D341Med (cell line): ENCODE data around the gene INTS11.

ENCODE experiments used
- DNase-seq: peaks from one replicate; pipeline ENCODE4 v3.0.0; 2012; ENCODE audit warnings: low spot score

Gene INTS11

DNA sequence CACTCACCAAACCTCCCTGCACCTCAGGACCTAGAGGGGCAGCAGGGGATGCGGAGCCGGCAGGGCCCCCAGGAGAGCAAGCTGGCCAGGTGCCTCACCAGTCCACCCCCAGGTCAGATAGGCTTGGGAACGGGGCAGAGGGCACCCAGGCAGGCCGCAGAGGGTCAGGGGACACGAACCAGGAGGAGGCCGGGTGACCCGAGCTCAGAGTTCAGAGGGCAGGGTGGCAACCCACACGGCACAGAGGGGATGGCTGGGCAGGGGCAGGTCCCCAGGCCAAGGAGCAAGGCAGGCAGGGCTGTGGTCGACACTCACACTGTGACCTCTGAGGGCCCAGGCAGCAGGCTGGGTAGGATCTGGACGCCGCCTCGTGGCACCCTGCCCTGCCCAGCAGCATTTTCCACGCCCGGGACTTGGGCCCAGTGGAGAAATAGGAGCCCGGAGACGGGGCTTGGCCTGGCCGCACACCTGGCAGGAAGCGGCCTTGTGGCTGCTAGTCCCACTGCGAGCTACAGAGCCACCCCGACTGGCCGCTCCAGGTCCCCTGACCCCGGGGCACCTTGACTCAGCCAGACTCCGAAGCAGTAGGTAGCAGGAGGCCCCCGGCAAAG is 19.5 kb upstream of the INTS11 start:
- DNase-seq, result no peak

DNA sequence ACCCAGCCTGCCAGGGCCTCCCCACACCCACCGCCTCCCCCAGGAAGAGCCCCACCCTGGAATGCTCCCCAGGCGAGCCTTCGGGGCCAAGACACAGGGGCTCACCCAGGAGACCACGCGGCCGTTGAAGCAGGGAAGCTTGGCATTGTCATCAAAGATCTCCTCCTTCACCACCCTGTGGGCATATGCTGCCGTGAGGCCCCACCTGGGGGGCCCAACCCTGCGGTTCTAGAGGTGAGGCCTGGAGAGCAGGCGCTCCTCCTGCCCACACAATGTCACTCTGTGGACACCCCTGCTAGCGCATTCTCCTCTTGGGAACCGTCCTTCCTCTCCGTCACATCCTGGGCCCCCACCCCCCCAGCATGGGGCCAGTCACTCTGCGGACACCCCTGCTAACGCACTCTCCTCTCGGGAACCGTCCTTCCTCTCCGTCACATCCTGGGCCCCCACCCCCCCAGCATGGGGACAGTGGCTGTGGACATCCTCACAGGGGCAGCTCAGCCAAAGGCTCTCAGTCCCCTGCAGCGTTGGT is 18.2 kb upstream of the INTS11 start:
- no peak for DNase-seq

DNA sequence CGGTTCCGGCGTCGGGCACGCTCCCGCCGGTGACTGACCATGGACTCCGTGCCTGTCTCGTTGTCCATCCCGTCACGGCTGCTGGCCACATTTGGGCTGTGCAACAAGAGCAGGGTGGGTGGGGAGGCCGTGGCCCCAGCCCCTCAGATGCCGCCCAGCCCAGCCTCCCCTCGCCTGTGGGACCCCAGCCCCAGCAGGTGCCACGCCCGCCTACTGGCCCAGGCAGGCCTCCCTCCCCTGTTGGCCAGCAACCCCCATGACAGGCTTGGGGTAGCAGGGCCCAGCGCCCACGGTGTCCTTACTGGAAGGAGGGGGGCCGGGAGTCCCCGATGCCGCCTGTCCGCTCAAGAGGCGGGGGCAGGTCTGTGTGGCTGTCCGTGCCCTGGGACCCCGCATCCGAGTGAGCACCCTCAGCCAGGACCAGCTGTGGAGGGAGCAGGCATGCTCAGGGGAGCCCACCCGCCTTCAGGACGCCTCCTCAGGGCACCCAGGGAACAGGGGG is 17.7 kb upstream of the INTS11 start:
- DNase-seq, result no peak

DNA sequence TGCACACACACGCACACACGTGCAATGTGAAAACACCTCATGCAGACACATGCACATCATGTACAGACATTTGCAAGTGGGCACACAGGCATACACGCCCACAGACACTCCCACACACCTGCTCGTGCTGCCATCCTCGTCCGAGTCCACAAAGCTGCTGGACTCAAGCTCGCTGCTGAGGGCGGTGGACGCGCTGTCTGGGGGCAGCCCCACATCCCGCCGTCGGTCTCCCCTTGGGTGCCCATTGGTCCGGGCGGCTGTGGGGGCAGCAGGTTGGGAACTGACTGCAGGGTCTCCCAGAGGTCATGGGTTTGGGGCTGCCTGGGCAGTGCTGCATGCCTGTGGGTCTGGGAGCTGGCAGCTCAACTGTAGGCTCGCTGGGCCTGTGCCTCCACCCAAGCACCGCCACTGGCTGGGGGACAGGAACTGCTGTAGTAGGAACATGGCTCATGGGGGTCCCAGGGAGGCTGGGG is 17.1 kb upstream of the INTS11 start:
- no peak for DNase-seq

DNA sequence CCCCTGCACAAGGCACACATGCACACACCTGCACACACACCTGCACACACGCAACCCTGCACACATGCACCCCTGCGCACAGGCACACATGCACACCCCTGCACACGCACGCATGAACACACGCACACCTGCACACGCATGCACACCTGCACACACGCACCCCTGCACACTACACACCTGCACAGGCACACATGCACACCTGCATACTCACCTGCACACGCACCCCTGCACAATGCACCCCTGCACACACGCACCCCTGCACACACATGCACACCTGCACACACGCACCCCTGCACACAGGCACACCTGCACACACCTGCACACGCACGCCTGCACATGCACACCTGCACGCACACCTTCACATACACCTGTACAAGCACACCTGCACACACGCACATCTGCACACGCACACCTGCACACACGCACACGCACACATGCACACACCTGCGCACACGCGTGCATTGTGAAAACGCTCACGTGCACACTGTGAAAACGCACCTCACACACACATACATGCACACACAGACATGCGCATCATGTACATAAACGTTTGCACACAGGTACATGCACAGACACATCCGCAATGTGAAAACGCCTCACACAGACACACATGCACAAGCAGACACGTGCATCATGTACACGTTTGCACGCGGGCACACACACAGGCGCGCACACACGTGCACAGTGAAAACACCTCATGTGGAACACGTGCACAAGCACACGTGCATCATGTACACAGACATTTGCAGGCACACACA is 16.5 kb upstream of the INTS11 start:
- DNase-seq, result no peak

DNA sequence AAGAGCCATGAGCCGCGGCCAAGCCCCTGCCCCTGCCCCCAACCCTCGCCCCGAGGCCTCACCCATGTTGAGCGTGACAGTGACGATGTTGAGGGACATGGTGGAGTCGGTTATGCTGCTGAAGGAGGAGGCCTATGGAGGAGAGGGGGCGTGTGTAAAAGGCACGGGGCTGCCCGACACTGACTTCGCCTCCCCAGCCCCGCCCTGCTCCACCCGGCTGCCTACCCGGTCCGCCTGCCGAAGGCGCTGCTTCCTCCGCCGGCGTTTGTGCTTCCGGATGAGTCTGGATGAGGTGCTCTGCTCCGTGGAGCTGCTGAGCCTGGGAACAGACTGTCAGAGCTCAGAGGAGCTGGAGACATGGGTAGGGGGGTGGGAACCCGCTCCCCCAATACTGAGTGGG is 15.7 kb upstream of the INTS11 start:
- no peak for DNase-seq

DNA sequence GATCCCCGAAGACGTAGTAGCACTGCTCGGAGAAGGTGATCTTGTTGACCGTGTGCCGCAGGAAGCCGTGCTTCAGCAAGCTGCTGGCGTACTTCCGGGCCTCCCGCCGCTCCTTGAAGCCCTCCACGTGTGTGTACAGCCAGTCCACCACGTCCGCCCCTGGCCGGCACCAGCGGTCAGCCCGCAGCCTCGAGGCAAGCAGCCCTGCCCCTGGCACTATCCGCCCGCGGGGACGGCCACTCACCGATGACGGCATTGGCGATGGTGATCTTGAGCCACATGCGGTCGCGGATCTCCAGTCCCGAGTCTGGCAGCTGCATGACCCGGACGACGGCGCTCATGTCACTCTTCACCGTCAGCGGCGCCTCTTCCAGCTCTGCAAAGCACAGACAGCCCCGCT is 13.8 kb upstream of the INTS11 start:
- DNase-seq, result no peak

DNA sequence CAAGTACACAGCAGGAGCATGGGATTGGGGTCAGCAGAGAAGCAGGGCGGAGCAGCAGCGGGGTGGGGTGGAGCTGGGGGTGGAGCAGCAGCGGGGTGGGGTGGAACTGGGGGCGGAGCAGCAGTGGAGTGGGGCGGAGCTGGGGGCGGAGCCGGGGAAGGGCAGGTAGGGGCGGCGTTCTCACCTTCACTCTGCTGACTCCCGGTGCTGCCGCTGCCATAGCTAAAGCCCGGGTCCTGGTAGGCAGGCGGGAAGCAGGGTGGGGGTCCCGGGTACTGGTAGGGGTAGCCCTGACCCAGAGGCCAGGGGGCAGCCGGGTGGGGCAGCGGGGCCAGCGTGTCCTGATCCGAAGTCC is 13.3 kb upstream of the INTS11 start:
- peak; percentile 78 for DNase-seq

DNA sequence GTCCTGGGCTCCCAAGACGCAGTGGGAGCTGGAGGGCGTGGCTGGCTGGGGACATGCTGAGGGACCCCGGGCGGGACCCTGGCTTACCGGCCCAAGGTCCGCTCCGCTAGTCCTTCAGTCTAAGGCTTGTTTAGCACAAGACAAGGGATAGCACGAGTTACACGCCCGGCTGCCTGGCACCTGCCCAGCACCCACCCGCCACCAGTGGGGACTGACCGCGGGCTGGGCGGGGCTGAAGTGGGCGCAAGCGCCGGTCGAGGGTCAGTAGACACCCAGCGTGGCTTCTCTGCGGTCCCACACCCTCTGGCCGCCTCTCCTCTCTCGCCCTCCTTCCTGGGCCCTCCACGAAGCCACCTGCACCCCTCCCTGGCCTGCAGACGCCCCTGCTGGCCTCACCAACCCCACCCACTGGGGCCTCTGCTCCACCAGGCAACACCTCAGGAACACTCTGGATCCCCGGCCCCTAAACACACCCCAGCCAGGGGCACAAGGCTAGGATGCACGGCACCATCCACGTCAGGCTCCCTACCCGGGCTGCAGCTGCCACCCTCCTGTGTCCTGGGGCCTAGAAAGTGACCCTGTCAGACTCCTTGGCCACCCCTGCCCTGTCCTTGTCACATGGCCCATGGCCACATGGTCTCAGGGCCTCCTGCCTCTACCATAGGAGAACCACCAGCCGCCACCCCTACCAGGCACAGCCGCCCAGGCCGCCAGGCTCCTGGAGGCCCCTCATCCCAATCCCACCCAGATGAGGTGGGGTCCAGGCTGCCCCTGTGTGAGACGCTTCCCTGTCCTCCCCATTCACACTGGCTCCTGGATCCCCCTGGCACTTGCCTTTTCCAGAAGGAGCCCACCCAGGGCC is 12.7 kb upstream of the INTS11 start:
- no peak for DNase-seq

DNA sequence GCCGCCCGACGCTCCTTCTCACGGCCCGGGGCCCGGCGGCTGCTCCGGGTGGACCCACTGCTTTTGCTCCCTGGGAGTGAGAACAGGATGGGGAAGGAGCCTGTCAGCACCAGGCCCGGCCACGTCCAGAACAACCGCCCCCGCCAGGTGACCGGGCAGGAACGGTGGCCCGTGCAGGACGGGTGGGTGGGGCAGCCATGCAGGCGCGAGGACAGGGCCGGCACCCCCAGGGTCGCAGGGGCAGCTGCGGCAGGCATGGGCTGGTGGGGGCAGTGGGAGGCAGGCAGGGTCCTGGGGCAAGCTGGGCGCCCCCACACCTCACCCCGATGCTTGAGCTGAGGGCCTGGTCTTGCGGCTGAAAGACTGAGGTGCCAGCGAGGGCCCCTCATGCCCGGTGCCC is 12.0 kb upstream of the INTS11 start:
- DNase-seq, result no peak

DNA sequence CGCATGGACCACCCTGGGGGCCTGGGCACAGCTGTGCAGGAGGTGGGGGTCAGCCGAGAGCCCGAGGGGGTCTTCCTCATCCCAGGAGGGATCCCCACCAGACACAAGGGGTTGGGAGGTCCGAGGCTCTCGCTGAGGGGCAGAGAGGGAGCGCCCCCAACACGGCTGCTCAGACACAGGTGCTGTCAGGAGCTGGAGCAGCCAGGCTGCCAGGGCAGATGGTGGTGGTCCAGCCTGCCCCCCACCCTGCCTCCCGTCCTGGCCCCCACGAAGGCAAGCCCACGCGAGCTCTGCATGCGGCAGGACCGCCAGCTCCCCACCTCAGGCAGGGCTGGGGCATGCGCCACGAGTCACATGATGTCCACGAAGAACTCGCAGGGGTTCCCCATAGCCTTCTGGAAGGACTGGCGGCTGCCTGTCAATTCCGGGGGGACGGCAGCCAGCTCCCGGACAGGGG is 11.4 kb upstream of the INTS11 start:
- DNase-seq, result no peak

DNA sequence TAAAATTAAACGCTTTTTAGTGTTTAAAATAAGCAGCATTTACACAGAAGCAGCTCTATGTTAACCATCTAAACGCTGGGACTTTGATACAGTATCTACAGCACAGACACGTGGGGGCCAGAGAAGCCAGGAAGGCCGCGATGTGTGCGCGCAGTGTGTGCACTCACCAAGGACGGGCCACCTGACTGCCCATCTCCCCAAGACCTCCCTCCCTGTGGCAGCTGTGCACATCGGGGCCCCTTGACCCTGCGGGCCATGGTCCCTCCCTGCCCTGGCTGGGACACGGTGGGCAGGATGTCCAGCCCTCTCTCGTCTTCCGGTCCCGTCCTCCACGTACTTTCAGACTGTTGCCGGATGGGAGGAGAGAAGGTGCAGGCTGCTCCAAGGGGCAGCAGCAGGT is 10.8 kb upstream of the INTS11 start:
- DNase-seq, result no peak

DNA sequence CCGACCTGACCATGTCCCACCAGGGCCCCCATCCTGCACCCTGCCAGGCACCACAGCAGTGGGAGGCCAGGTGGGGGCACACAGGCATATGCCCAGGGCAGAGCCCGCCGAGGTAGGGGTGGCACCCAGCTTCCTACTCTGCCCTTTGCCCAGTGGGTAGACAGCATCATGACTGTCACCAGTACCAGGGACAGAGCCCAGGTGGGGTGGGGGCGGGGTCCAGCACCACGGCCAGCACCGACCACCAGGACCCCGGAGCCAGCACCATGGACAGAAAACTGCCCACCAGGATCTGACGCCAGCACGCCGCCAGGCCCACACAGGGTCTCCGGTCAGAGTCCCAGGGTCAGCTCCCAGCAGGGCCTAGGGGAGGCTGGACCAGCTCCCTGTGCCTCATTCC is 10.4 kb upstream of the INTS11 start:
- DNase-seq, result no peak

DNA sequence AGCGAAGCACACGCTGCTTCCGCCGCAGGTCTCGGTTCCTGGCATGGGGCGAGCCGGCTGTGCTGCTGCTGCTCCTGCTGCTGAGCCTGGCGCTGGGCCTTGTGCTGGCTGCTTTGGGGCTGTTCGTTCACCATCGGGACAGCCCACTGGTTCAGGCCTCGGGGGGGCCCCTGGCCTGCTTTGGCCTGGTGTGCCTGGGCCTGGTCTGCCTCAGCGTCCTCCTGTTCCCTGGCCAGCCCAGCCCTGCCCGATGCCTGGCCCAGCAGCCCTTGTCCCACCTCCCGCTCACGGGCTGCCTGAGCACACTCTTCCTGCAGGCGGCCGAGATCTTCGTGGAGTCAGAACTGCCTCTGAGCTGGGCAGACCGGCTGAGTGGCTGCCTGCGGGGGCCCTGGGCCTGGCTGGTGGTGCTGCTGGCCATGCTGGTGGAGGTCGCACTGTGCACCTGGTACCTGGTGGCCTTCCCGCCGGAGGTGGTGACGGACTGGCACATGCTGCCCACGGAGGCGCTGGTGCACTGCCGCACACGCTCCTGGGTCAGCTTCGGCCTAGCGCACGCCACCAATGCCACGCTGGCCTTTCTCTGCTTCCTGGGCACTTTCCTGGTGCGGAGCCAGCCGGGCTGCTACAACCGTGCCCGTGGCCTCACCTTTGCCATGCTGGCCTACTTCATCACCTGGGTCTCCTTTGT is 9.2 kb upstream of the INTS11 start:
- DNase-seq, result no peak

DNA sequence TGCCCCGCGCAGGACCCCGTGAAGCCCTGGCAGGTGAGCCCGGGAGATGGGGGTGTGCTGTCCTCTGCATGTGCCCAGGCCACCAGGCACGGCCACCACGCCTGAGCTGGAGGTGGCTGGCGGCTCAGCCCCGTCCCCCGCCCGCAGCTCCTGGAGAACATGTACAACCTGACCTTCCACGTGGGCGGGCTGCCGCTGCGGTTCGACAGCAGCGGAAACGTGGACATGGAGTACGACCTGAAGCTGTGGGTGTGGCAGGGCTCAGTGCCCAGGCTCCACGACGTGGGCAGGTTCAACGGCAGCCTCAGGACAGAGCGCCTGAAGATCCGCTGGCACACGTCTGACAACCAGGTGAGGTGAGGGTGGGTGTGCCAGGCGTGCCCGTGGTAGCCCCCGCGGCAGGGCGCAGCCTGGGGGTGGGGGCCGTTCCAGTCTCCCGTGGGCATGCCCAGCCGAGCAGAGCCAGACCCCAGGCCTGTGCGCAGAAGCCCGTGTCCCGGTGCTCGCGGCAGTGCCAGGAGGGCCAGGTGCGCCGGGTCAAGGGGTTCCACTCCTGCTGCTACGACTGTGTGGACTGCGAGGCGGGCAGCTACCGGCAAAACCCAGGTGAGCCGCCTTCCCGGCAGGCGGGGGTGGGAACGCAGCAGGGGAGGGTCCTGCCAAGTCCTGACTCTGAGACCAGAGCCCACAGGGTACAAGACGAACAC is 8.5 kb upstream of the INTS11 start:
- no peak for DNase-seq

DNA sequence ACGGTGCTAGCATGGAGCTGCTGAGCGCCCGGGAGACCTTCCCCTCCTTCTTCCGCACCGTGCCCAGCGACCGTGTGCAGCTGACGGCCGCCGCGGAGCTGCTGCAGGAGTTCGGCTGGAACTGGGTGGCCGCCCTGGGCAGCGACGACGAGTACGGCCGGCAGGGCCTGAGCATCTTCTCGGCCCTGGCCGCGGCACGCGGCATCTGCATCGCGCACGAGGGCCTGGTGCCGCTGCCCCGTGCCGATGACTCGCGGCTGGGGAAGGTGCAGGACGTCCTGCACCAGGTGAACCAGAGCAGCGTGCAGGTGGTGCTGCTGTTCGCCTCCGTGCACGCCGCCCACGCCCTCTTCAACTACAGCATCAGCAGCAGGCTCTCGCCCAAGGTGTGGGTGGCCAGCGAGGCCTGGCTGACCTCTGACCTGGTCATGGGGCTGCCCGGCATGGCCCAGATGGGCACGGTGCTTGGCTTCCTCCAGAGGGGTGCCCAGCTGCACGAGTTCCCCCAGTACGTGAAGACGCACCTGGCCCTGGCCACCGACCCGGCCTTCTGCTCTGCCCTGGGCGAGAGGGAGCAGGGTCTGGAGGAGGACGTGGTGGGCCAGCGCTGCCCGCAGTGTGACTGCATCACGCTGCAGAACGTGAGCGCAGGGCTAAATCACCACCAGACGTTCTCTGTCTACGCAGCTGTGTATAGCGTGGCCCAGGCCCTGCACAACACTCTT is 7.7 kb upstream of the INTS11 start:
- DNase-seq, result no peak

DNA sequence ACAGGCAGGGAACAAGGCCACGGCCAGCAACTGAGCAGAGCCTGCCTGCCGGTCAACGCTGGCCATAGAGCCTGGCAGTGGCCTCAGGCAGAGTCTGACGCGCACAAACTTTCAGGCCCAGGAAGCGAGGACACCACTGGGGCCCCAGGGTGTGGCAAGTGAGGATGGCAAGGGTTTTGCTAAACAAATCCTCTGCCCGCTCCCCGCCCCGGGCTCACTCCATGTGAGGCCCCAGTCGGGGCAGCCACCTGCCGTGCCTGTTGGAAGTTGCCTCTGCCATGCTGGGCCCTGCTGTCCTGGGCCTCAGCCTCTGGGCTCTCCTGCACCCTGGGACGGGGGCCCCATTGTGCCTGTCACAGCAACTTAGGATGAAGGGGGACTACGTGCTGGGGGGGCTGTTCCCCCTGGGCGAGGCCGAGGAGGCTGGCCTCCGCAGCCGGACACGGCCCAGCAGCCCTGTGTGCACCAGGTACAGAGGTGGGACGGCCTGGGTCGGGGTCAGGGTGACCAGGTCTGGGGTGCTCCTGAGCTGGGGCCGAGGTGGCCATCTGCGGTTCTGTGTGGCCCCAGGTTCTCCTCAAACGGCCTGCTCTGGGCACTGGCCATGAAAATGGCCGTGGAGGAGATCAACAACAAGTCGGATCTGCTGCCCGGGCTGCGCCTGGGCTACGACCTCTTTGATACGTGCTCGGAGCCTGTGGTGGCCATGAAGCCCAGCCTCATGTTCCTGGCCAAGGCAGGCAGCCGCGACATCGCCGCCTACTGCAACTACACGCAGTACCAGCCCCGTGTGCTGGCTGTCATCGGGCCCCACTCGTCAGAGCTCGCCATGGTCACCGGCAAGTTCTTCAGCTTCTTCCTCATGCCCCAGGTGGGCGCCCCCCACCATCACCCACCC is 6.9 kb upstream of the INTS11 start, which contains the start of gene TAS1R3:
TSS of gene TAS1R3 (plus strand) at position 213 of the 898 bp plus-strand sequence. CDS start at position 279, 66 bp downstream.
- no peak for DNase-seq

DNA sequence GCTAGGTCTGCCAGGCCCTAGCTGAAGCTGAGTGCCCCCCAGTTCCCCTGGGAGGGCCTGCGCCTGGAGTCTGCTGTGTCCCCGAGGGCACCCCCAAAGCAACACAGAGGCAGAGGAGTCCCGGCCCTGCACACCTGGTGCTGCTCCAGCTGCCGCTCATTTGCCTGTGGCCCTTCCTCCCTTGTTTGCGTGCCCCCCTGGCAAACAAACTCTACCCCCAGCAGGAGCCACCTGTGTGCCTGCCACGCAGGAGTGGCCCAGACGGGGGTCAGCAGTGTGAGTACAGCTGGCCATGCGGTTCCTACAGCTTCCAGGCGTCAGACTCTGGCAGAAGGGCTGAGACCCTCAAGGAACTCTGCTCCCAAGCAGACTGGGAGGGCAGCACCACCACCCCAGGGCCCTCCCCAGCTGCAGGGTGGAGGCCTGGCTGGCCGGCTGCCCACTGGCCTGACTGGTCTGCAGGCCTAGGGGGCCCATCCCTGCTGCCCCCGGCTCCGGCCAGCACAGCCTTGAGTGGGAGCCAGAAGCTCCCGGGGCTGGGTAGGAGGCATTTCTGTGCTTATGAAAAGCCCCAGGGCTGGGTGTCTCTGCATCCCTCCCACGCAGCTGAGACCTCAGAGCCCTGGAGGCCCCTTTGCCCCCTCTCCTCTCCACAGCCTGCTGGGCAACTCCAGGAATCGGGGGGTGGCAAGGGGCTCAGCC is 6.1 kb upstream of the INTS11 start:
- no peak for DNase-seq
